Hepatocyte (in vitro differentiated cells): ENCODE data around the gene GPC5. TPM values are rescaled to one million over a fixed set of nuclear protein-coding genes. Genes with fewer than 3 reads are reported as not detected.

Experiments used
- DNase-seq: peaks from one replicate; pipeline ENCODE4 v3.0.0-alpha.2; 2016; ENCODE audit warnings: low spot score
- H2AFZ ChIP-seq: fragments of 200-600 bp; sonication (generic); 2 replicates; pipeline ENCODE4 v1.6.0; 2016; ENCODE audit warnings: antibody characterized with exemption, mild to moderate bottlenecking
- H3K27ac ChIP-seq: fragments of 200-600 bp; sonication (generic); 2 replicates; pipeline ENCODE4 v1.5.1; 2016; ENCODE audit warnings: mild to moderate bottlenecking
- H3K27me3 ChIP-seq: fragments of 200-600 bp; sonication (generic); 2 replicates; pipeline ENCODE4 v1.6.1; 2016
- H3K36me3 ChIP-seq: fragments of 200-600 bp; sonication (generic); replicated peaks from 2 replicates; pipeline ENCODE4 v1.5.1; 2016; ENCODE audit warnings: low read depth; ENCODE audit not compliant: insufficient read depth
- H3K4me1 ChIP-seq: fragments of 200-600 bp; sonication (generic); 2 replicates; pipeline ENCODE4 v1.5.1; 2016; ENCODE audit warnings: mild to moderate bottlenecking, moderate library complexity; ENCODE audit not compliant: insufficient read depth
- H3K4me2 ChIP-seq: fragments of 200-600 bp; sonication (generic); 2 replicates; pipeline ENCODE4 v1.6.0; 2016
- H3K4me3 ChIP-seq: fragments of 200-600 bp; sonication (generic); 2 replicates; pipeline ENCODE4 v1.5.1; 2016; ENCODE audit warnings: mild to moderate bottlenecking
- H3K79me2 ChIP-seq: fragments of 200-600 bp; sonication (generic); 2 replicates; pipeline ENCODE4 v1.6.0; 2017; ENCODE audit warnings: mild to moderate bottlenecking
- H3K9me2 ChIP-seq: fragments of 200-600 bp; sonication (generic); replicated peaks from 2 replicates; pipeline ENCODE4 v1.6.0; 2017; ENCODE audit warnings: mild to moderate bottlenecking; ENCODE audit not compliant: insufficient read depth
- H3K9me3 ChIP-seq: fragments of 200-600 bp; sonication (generic); 2 replicates; pipeline ENCODE4 v1.5.1; 2016; ENCODE audit warnings: low read depth, mild to moderate bottlenecking
- H4K20me1 ChIP-seq: fragments of 200-600 bp; sonication (generic); 2 replicates; pipeline ENCODE4 v1.6.0; 2016; ENCODE audit warnings: mild to moderate bottlenecking; ENCODE audit not compliant: insufficient read depth, poor library complexity, severe bottlenecking
- EZH2 ChIP-seq: fragments of 200-600 bp; sonication (generic); IDR thresholded peaks from 2 replicates; pipeline ENCODE4 v1.6.1; 2016; ENCODE audit warnings: antibody characterized with exemption, mild to moderate bottlenecking, borderline replicate concordance
- EZH2phosphoT487 ChIP-seq: fragments of 200-600 bp; sonication (generic); IDR thresholded peaks from one replicate; pipeline ENCODE4 v1.6.1; 2018; ENCODE audit warnings: antibody characterized with exemption, mild to moderate bottlenecking, low read depth, moderate library complexity; ENCODE audit not compliant: unreplicated experiment, severe bottlenecking
- WGBS: methylation state at CpG from one replicate; pipeline ENCODE4 v1.1.6; 2016; ENCODE audit warnings: low lambda C conversion rate; ENCODE audit errors: missing lambda C conversion rate; 5-methylcytosine and 5-hydroxymethylcytosine counted together
- polyA plus RNA-seq: library from polyadenylated mRNA; unstranded; fragments of >200 nt; fragmentation: Nextera tagmentation; extraction: Ambion mirVana; gene quantifications from 2 replicates; pipeline ENCODE4 v1.2.1, GENCODE V29; 2016
- total RNA-seq: library from RNA; depleted of rRNA; stranded (reverse); fragments of >200 nt; gene quantifications from 2 replicates; pipeline ENCODE4 v1.2.3, GENCODE V29; 2014
- TF ChIP-seq, protein P1 (sequence below): fragments of 200-600 bp; sonication (generic); IDR thresholded peaks from 2 replicates; pipeline ENCODE4 v1.5.1; 2016; ENCODE audit warnings: antibody characterized with exemption, mild to moderate bottlenecking; ENCODE audit not compliant: poor library complexity

GPC5 gene
- total and polyA plus RNA-seq, 2 experiments from 2014 or later, result 3.9 to 5.4 TPM

DNA sequence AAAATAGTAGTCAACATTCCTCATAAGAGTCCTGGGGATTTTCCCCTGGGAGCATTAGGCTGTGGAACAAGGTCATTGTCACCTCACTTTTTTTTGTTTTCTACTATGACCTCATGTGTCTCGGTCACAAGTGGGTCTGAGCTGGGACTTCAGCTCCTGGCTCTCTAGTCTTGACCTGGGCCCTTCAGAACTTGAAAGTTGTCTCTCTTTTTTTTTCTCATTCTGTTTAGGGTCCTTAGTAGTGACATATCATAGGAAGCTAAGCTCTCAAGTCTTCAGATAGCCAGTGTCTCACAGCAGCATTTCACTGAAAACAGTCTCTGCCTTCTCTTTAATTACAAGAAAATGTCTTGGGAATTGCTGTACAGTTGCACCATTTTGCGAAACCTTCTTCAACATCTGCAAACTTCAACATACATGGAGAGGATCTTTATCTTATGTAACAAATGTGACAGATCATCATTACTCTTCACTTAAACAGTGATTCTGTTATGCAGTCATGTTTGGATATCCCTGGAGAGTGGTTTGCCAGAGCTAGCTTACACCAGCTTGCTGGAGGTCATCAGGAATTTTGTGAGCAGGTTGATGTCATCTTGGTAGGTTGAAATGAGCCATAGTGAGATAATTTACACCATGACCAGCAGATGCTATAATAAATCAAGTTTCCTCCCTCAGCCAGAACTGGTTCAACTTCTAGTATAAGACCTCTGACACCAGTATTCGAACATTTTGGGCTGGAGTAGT lies 131.5 kb downstream of the GPC5 start:
- WGBS, result 94% methylated on average over 3 of the region's 3 CpGs
- Histone ChIP-seq H3K9me2 (no peaks in the 10 kb centered on the region), H4K20me1 (no peaks in the 10 kb centered on the region), H3K4me3 (no peak overlapping the region), H3K79me2 (no peaks in the 10 kb centered on the region), H3K9me3 (no peaks in the 10 kb centered on the region), H3K36me3 (no peaks in the 10 kb centered on the region), H2AFZ (no peak overlapping the region), H3K4me1 (no peaks in the 10 kb centered on the region), H3K27ac (no peak overlapping the region), H3K4me2 (no peak overlapping the region), H3K27me3 (no peaks in the 10 kb centered on the region)
- no peak for DNase-seq
- TF ChIP-seq, protein P1, sequence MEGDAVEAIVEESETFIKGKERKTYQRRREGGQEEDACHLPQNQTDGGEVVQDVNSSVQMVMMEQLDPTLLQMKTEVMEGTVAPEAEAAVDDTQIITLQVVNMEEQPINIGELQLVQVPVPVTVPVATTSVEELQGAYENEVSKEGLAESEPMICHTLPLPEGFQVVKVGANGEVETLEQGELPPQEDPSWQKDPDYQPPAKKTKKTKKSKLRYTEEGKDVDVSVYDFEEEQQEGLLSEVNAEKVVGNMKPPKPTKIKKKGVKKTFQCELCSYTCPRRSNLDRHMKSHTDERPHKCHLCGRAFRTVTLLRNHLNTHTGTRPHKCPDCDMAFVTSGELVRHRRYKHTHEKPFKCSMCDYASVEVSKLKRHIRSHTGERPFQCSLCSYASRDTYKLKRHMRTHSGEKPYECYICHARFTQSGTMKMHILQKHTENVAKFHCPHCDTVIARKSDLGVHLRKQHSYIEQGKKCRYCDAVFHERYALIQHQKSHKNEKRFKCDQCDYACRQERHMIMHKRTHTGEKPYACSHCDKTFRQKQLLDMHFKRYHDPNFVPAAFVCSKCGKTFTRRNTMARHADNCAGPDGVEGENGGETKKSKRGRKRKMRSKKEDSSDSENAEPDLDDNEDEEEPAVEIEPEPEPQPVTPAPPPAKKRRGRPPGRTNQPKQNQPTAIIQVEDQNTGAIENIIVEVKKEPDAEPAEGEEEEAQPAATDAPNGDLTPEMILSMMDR, result no peak
- TF ChIP-seq EZH2phosphoT487, result no peak

DNA sequence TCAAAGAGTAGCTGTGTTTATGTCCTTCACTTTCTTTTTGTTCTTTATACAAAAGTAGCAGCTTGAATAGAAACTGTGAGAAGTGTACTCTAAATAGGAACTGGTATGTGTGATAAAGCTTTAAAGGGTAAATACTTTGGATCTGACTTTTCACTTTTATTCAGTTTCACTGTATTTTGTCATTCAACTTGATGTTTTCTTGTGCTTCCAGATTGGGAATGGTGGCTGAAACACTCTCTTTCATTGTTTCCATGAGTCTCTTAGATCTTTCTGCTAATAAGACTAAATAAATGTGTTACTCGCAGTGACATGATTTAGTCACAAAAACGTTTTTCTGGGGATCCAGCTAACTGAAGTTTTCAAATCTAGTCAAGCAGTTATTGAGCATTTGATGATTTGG lies 133.2 kb downstream of the GPC5 start:
- DNase-seq, result no peak
- no peak overlapping the region for H3K4me2 ChIP-seq
- H4K20me1 ChIP-seq, result no peaks in the 10 kb centered on the region
- no peak overlapping the region for H3K27ac ChIP-seq
- H2AFZ ChIP-seq, result no peak overlapping the region
- no peaks in the 10 kb centered on the region for H3K27me3 ChIP-seq
- no peaks in the 10 kb centered on the region for H3K9me3 ChIP-seq
- no peaks in the 10 kb centered on the region for H3K79me2 ChIP-seq
- 58% methylated on average over 2 of the region's 2 CpGs for WGBS
- no peaks in the 10 kb centered on the region for H3K9me2 ChIP-seq
- TF ChIP-seq EZH2, result no peak
- TF ChIP-seq, protein P1, result no peak
- no peak for TF ChIP-seq EZH2phosphoT487
- H3K36me3 ChIP-seq, result no peaks in the 10 kb centered on the region
- no peaks in the 10 kb centered on the region for H3K4me1 ChIP-seq
- no peak overlapping the region for H3K4me3 ChIP-seq

DNA sequence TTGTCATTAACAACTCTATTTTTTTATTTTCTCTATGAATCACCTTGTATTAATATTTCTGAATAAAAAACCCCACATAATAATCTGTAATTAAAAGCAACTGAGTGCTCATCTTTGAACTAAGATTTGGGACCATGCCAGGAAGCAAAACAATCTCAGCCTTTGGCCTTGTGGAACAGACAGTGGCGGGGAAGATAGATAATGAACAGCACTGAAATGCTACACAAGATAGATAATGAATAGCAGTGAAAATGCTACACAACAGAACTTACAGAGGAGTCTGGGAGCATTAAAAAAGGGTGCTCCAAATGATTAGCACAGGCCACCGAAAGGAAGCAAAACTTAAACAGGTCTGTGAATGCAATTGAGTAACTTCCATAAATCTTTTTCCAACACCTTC lies 134.9 kb downstream of the GPC5 start:
- whole genome bisulfite sequencing, result 78% methylated on average over 2 of the region's 2 CpGs
- H3K4me3 ChIP-seq, result no peak overlapping the region
- no peaks in the 10 kb centered on the region for H3K9me2 ChIP-seq
- no peak overlapping the region for H2AFZ ChIP-seq
- no peak overlapping the region for H3K27ac ChIP-seq
- H3K4me1 ChIP-seq, result no peaks in the 10 kb centered on the region
- no peaks in the 10 kb centered on the region for H3K27me3 ChIP-seq
- no peak overlapping the region for H3K4me2 ChIP-seq
- no peaks in the 10 kb centered on the region for H3K9me3 ChIP-seq
- H4K20me1 ChIP-seq, result no peaks in the 10 kb centered on the region
- DNase-seq, result no peak
- H3K79me2 ChIP-seq, result no peaks in the 10 kb centered on the region
- no peaks in the 10 kb centered on the region for H3K36me3 ChIP-seq
- no peak for TF ChIP-seq EZH2
- TF ChIP-seq, protein P1, result no peak
- TF ChIP-seq EZH2phosphoT487, result no peak
